ENCODE results near the gene ADAMTS1. TPM values are rescaled to one million over a fixed set of nuclear protein-coding genes. Genes with fewer than 3 reads are reported as not detected.

Gene ADAMTS1
- total RNA-seq, 1 experiment from 2014 or later, result 35.6 TPM

GRCh38 chr21:26810266-26810665 is 34.9 kb downstream of the ADAMTS1 start:
- POLR2A ChIA-PET, result no interaction called here
- TF ChIP-seq ZNF121 (CRISPR knock-in tag; IDR thresholded peaks at IDR 0.05), result no peak
- no peak for TF ChIP-seq ZNF671 (CRISPR knock-in tag; IDR thresholded peaks at IDR 0.05)
- TF ChIP-seq ZBTB21 (CRISPR knock-in tag; IDR thresholded peaks at IDR 0.05; ENCODE audit: borderline replicate concordance), result no peak
- TF ChIP-seq MYBL2 (CRISPR knock-in tag; IDR thresholded peaks at IDR 0.05), result no peak
- no peak for TF ChIP-seq ATF1 (CRISPR knock-in tag; IDR thresholded peaks at IDR 0.05)
- TF ChIP-seq TEAD1 (CRISPR knock-in tag; IDR thresholded peaks at IDR 0.05), result no peak
- no peak for TF ChIP-seq STAT6 (CRISPR knock-in tag; conservative IDR thresholded peaks at IDR 0.05; ENCODE audit: low read depth)
- no peak for TF ChIP-seq NR3C1 (CRISPR knock-in tag; conservative IDR thresholded peaks at IDR 0.05; ENCODE audit: low read depth)
- ATAC-seq, result no peak

GRCh38 chr21:26809745-26810144 is 35.5 kb downstream of the ADAMTS1 start:
- ATAC-seq, result no peak
- POLR2A ChIA-PET, result no interaction called here
- CTCF ChIA-PET, result no interaction called here

More at GRCh38 chr21:26810266-26810665, 34.9 kb downstream of the ADAMTS1 start:
- Mint-ChIP-seq H3K4me1 (no peaks in the 10 kb centered on the region), H3K27me3 (ENCODE audit: low read depth) (no peaks in the 10 kb centered on the region), H3K4me3 (no peak overlapping the region), H3K9me3 (no peaks in the 10 kb centered on the region), H3K27ac (no peak overlapping the region), H3K36me3 (no peaks in the 10 kb centered on the region)
- DNase-seq (ENCODE audit: low spot score), result no peak
- CTCF ChIA-PET, result no interaction called here

DNA sequence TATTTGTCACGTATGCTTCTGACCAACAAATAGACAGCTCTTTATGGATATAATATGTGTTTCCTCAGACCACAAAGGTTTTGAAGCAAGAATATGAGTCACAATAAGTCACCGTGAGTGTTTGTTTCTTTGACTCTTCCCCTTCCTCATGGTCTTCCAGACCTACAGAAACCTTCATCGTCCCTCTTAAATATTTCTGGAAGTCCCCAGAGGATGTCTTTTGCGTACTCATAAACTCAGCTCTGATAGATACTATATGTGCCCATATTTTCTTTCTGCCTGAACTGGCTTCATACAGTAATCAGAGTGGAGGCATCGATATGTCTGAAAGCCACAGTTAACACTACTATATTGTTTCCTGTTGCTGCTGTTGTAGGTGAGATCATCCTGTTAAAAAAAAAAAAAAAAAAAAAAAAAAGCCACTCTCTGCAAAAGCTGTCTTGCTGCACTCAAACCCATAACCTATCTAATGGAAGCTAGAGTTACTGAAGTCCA is 38.4 kb downstream of the ADAMTS1 start:
- Mint-ChIP-seq H3K9me3 (no peaks in the 10 kb centered on the region), H3K4me3 (no peak overlapping the region), H3K27me3 (ENCODE audit: low read depth) (no peaks in the 10 kb centered on the region), H3K4me1 (peaks cover 4% of the 10 kb centered on the region), H3K27ac (no peak overlapping the region), H3K36me3 (no peaks in the 10 kb centered on the region)
- DNase-seq (ENCODE audit: low spot score) (no peak), ATAC-seq (no peak)
- POLR2A ChIA-PET, result no interaction called here
- no peak for TF ChIP-seq NFATC4 (CRISPR knock-in tag; IDR thresholded peaks at IDR 0.05)
- no peak for TF ChIP-seq RORB (CRISPR knock-in tag; IDR thresholded peaks at IDR 0.05)
- no peak for TF ChIP-seq ATF1 (CRISPR knock-in tag; IDR thresholded peaks at IDR 0.05)
- no peak for TF ChIP-seq JAZF1 (CRISPR knock-in tag; IDR thresholded peaks at IDR 0.05)
- TF ChIP-seq ELF4 (CRISPR knock-in tag; IDR thresholded peaks at IDR 0.05; ENCODE audit: low read depth), result no peak
- no peak for TF ChIP-seq ZNF121 (CRISPR knock-in tag; IDR thresholded peaks at IDR 0.05)
- no peak for TF ChIP-seq NR3C1 (CRISPR knock-in tag; conservative IDR thresholded peaks at IDR 0.05; ENCODE audit: low read depth)
- TF ChIP-seq ZNF396 (CRISPR knock-in tag; IDR thresholded peaks at IDR 0.05; ENCODE audit: borderline replicate concordance), result no peak
- TF ChIP-seq, protein P1, sequence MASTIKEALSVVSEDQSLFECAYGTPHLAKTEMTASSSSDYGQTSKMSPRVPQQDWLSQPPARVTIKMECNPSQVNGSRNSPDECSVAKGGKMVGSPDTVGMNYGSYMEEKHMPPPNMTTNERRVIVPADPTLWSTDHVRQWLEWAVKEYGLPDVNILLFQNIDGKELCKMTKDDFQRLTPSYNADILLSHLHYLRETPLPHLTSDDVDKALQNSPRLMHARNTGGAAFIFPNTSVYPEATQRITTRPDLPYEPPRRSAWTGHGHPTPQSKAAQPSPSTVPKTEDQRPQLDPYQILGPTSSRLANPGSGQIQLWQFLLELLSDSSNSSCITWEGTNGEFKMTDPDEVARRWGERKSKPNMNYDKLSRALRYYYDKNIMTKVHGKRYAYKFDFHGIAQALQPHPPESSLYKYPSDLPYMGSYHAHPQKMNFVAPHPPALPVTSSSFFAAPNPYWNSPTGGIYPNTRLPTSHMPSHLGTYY (CRISPR knock-in tag; IDR thresholded peaks at IDR 0.05), result no peak
- TF ChIP-seq, protein P2, sequence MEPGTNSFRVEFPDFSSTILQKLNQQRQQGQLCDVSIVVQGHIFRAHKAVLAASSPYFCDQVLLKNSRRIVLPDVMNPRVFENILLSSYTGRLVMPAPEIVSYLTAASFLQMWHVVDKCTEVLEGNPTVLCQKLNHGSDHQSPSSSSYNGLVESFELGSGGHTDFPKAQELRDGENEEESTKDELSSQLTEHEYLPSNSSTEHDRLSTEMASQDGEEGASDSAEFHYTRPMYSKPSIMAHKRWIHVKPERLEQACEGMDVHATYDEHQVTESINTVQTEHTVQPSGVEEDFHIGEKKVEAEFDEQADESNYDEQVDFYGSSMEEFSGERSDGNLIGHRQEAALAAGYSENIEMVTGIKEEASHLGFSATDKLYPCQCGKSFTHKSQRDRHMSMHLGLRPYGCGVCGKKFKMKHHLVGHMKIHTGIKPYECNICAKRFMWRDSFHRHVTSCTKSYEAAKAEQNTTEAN (CRISPR knock-in tag; IDR thresholded peaks at IDR 0.05), result no peak
- TF ChIP-seq ATF2 (CRISPR knock-in tag; IDR thresholded peaks at IDR 0.05; ENCODE audit: borderline replicate concordance, low read depth), result no peak
- no peak for TF ChIP-seq ZNF138 (CRISPR knock-in tag; conservative IDR thresholded peaks at IDR 0.05)
- CTCF ChIA-PET, result interaction anchor here (0.6 kb wide), 1 partner anchor 74 kb away, joined by 3 read pairs; no protein-coding TSS in a partner anchor

More at GRCh38 chr21:26809745-26810144, 35.5 kb downstream of the ADAMTS1 start:
- Mint-ChIP-seq H3K9me3 (no peaks in the 10 kb centered on the region), H3K36me3 (no peaks in the 10 kb centered on the region), H3K27ac (no peak overlapping the region), H3K27me3 (ENCODE audit: low read depth) (no peaks in the 10 kb centered on the region), H3K4me1 (no peaks in the 10 kb centered on the region), H3K4me3 (no peak overlapping the region)
- TF ChIP-seq TCF7 (CRISPR knock-in tag; IDR thresholded peaks at IDR 0.05; ENCODE audit: low read depth) (no peak), GABPB1 (CRISPR knock-in tag; IDR thresholded peaks at IDR 0.05) (no peak), NFYB (CRISPR knock-in tag; conservative IDR thresholded peaks at IDR 0.05; ENCODE audit: low read depth) (no peak), SP1 (CRISPR knock-in tag; conservative IDR thresholded peaks at IDR 0.05) (no peak)
- TF ChIP-seq, protein P3, sequence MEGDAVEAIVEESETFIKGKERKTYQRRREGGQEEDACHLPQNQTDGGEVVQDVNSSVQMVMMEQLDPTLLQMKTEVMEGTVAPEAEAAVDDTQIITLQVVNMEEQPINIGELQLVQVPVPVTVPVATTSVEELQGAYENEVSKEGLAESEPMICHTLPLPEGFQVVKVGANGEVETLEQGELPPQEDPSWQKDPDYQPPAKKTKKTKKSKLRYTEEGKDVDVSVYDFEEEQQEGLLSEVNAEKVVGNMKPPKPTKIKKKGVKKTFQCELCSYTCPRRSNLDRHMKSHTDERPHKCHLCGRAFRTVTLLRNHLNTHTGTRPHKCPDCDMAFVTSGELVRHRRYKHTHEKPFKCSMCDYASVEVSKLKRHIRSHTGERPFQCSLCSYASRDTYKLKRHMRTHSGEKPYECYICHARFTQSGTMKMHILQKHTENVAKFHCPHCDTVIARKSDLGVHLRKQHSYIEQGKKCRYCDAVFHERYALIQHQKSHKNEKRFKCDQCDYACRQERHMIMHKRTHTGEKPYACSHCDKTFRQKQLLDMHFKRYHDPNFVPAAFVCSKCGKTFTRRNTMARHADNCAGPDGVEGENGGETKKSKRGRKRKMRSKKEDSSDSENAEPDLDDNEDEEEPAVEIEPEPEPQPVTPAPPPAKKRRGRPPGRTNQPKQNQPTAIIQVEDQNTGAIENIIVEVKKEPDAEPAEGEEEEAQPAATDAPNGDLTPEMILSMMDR (IDR thresholded peaks at IDR 0.05), result no peak
- DNase-seq (ENCODE audit: low spot score), result no peak

All from WTC11 (cell line).